HEK293 (cell line): ENCODE measurements around the gene OMA1.

ENCODE experiments used
- CTCF ChIA-PET: fragments of 350-600 bp; formaldehyde crosslinking; extraction: SDS; loops from one replicate; lab custom pipeline; 2021; ENCODE audit warnings: antibody characterized with exemption; lab: Yijun Ruan, JAX
- POLR2A ChIA-PET: fragments of 300-600 bp; formaldehyde crosslinking; extraction: SDS; loops from one replicate; lab custom pipeline; 2020; ENCODE audit warnings: antibody characterized with exemption, inconsistent platforms; lab: Yijun Ruan, JAX
- H3K27ac ChIP-seq: fragments of 200-500 bp; sonication (Bioruptor generic); 2 replicates; pipeline ENCODE4 v1.5.1; 2014; ENCODE audit warnings: low read depth, low read length, control low read depth, inconsistent platforms; ENCODE audit errors: extremely low read depth
- H3K36me3 ChIP-seq, 2 experiments: fragments of 200-500 bp in 1 of 2; sonication (Bioruptor generic) in 1 of 2; 1 replicate in 1 of 2; 2 replicates in 1 of 2; pipeline ENCODE4 v1.5.1; 2014 to 2017; ENCODE audit warnings: inconsistent platforms in 2 of 2, low read length in 2 of 2; ENCODE audit not compliant: control insufficient read depth in 2 of 2, insufficient read depth in 1 of 2
- H3K4me1 ChIP-seq: fragments of 200-500 bp; sonication (Bioruptor generic); 2 replicates; pipeline ENCODE4 v1.5.1; 2014; ENCODE audit warnings: mild to moderate bottlenecking, low read length, inconsistent platforms; ENCODE audit not compliant: control insufficient read depth, insufficient read depth
- H3K4me3 ChIP-seq: 2 replicates; pipeline ENCODE4 v1.5.1; 2011; ENCODE audit warnings: low read depth, mild to moderate bottlenecking, control low read depth, low read length, moderate library complexity
- H3K9me3 ChIP-seq: fragments of 200-500 bp; sonication (Bioruptor generic); 2 replicates; pipeline ENCODE4 v1.5.1; 2014; ENCODE audit warnings: low read depth, low read length, inconsistent platforms; ENCODE audit not compliant: control insufficient read depth, insufficient read depth
- ELK4 ChIP-seq: IDR thresholded peaks from 2 replicates; pipeline ENCODE4 v1.6.1; 2011; ENCODE audit warnings: mild to moderate bottlenecking, low read depth, low read length, borderline replicate concordance
- FEZF1 ChIP-seq: fragments of 450-650 bp; formaldehyde crosslinking; IDR thresholded peaks from 2 replicates; pipeline ENCODE4 v1.5.1; 2016; ENCODE audit warnings: missing biosample characterization, missing genetic modification characterization
- GLIS1 ChIP-seq: fragments of 450-650 bp; formaldehyde crosslinking; IDR thresholded peaks from 2 replicates; pipeline ENCODE4 v1.5.1; 2016; ENCODE audit warnings: missing biosample characterization, missing genetic modification characterization
- HOXA7 ChIP-seq: sonication (generic); formaldehyde crosslinking; IDR thresholded peaks from 2 replicates; pipeline ENCODE4 v1.8.1; 2022; ENCODE audit warnings: missing genetic modification reagents, borderline replicate concordance
- KLF10 ChIP-seq: fragments of 450-650 bp; IDR thresholded peaks from 2 replicates; pipeline ENCODE4 v1.5.1; 2018; ENCODE audit warnings: missing biosample characterization, mild to moderate bottlenecking, missing genetic modification characterization
- KLF16 ChIP-seq: fragments of 450-650 bp; formaldehyde crosslinking; IDR thresholded peaks from 2 replicates; pipeline ENCODE4 v1.5.1; 2017; ENCODE audit warnings: missing biosample characterization, missing genetic modification characterization
- YY2 ChIP-seq: fragments of 450-650 bp; formaldehyde crosslinking; IDR thresholded peaks from 2 replicates; pipeline ENCODE4 v1.5.1; 2016; ENCODE audit warnings: missing biosample characterization, missing genetic modification characterization
- ZBTB11 ChIP-seq: fragments of 450-650 bp; formaldehyde crosslinking; conservative IDR thresholded peaks from 2 replicates; pipeline ENCODE4 v1.5.1; 2016; ENCODE audit warnings: low read depth, missing biosample characterization, missing genetic modification characterization
- ZBTB21 ChIP-seq: fragments of 450-650 bp; formaldehyde crosslinking; IDR thresholded peaks from 2 replicates; pipeline ENCODE4 v1.5.1; 2017; ENCODE audit warnings: missing biosample characterization, missing genetic modification characterization
- ZFP3 ChIP-seq: fragments of 450-650 bp; formaldehyde crosslinking; IDR thresholded peaks from 2 replicates; pipeline ENCODE4 v1.5.1; 2016; ENCODE audit warnings: low read depth, missing biosample characterization, missing genetic modification characterization
- ZFP37 ChIP-seq: fragments of 450-650 bp; formaldehyde crosslinking; IDR thresholded peaks from 2 replicates; pipeline ENCODE4 v1.5.1; 2016; ENCODE audit warnings: missing biosample characterization, missing genetic modification characterization
- ZNF114 ChIP-seq: fragments of 450-650 bp; formaldehyde crosslinking; IDR thresholded peaks from 2 replicates; pipeline ENCODE4 v1.5.0; 2017; ENCODE audit warnings: missing biosample characterization, missing genetic modification characterization
- ZNF133 ChIP-seq: fragments of 450-650 bp; formaldehyde crosslinking; IDR thresholded peaks from 2 replicates; pipeline ENCODE4 v1.5.1; 2016; ENCODE audit warnings: missing biosample characterization, missing genetic modification characterization
- ZNF140 ChIP-seq: fragments of 450-650 bp; formaldehyde crosslinking; IDR thresholded peaks from 2 replicates; pipeline ENCODE4 v1.5.1; 2016; ENCODE audit warnings: missing biosample characterization, missing genetic modification characterization
- ZNF175 ChIP-seq: fragments of 450-650 bp; formaldehyde crosslinking; IDR thresholded peaks from 2 replicates; pipeline ENCODE4 v1.5.1; 2016; ENCODE audit warnings: missing biosample characterization, missing genetic modification characterization
- ZNF18 ChIP-seq: fragments of 450-650 bp; formaldehyde crosslinking; IDR thresholded peaks from 2 replicates; pipeline ENCODE4 v1.5.1; 2016; ENCODE audit warnings: missing biosample characterization, missing genetic modification characterization
- ZNF19 ChIP-seq: fragments of 450-650 bp; formaldehyde crosslinking; IDR thresholded peaks from 2 replicates; pipeline ENCODE4; 2016; ENCODE audit warnings: missing biosample characterization, missing genetic modification characterization, low read depth
- ZNF2 ChIP-seq: fragments of 450-650 bp; formaldehyde crosslinking; IDR thresholded peaks from 2 replicates; pipeline ENCODE4 v1.5.1; 2016; ENCODE audit warnings: missing biosample characterization, missing genetic modification characterization
- ZNF214 ChIP-seq: fragments of 450-650 bp; formaldehyde crosslinking; IDR thresholded peaks from 2 replicates; pipeline ENCODE4 v1.5.1; 2017; ENCODE audit warnings: missing biosample characterization, mild to moderate bottlenecking, missing genetic modification characterization, borderline replicate concordance
- ZNF248 ChIP-seq: fragments of 450-650 bp; formaldehyde crosslinking; IDR thresholded peaks from 2 replicates; pipeline ENCODE4 v1.5.1; 2017; ENCODE audit warnings: missing biosample characterization, missing genetic modification characterization
- ZNF324 ChIP-seq: fragments of 450-650 bp; formaldehyde crosslinking; IDR thresholded peaks from 2 replicates; pipeline ENCODE4 v1.5.1; 2016; ENCODE audit warnings: missing biosample characterization, missing genetic modification characterization
- ZNF335 ChIP-seq: fragments of 450-650 bp; formaldehyde crosslinking; conservative IDR thresholded peaks from 2 replicates; pipeline ENCODE4 v1.5.1; 2016; ENCODE audit warnings: missing biosample characterization, missing genetic modification characterization
- ZNF398 ChIP-seq: fragments of 450-650 bp; formaldehyde crosslinking; IDR thresholded peaks from 2 replicates; pipeline ENCODE4 v1.5.1; 2017; ENCODE audit warnings: missing biosample characterization, missing genetic modification characterization
- ZNF514 ChIP-seq: fragments of 450-650 bp; formaldehyde crosslinking; IDR thresholded peaks from 2 replicates; pipeline ENCODE4 v1.5.1; 2016; ENCODE audit warnings: missing biosample characterization, missing genetic modification characterization
- ZNF561 ChIP-seq: fragments of 450-650 bp; IDR thresholded peaks from 2 replicates; pipeline ENCODE4 v1.5.1; 2018; ENCODE audit warnings: missing biosample characterization, missing genetic modification characterization, borderline replicate concordance
- ZNF580 ChIP-seq: fragments of 450-650 bp; formaldehyde crosslinking; IDR thresholded peaks from 2 replicates; pipeline ENCODE4 v1.5.1; 2016; ENCODE audit warnings: missing biosample characterization, missing genetic modification characterization

OMA1 gene

GRCh38 chr1:58508629-58509028, 37.9 kb downstream of the OMA1 start:
- POLR2A ChIA-PET: no interaction called here
- CTCF ChIA-PET: no interaction called here
- Histone ChIP-seq H3K27ac (no peak overlapping the region), H3K4me3 (no peak overlapping the region), H3K4me1 (no peaks in the 10 kb centered on the region), H3K9me3 (no peaks in the 10 kb centered on the region), H3K36me3 (peaks cover 0 to 8% of the 10 kb centered on the region in 2 experiments; a peak in 2 of 3 replicates)
- TF ChIP-seq ZNF19 (tag by site-specific recombination): no peak
- no peak for TF ChIP-seq ZNF133
- TF ChIP-seq YY2: no peak
- TF ChIP-seq ELK4: no peak
- TF ChIP-seq ZNF335 (tag by site-specific recombination): no peak
- no peak for TF ChIP-seq KLF16 (tag by site-specific recombination)
- no peak for TF ChIP-seq ZNF140
- TF ChIP-seq ZFP3: no peak
- TF ChIP-seq ZBTB11 (tag by site-specific recombination): no peak
- TF ChIP-seq ZNF514 (tag by site-specific recombination): no peak

GRCh38 chr1:58505286-58505685, 41.2 kb downstream of the OMA1 start:
- ChIA-PET POLR2A (no interaction called here), CTCF (interaction anchor here (1.3 kb wide), 1 partner anchor 10 kb away, joined by 4 read pairs; no protein-coding TSS in a partner anchor)
- no peak overlapping the region for H3K27ac ChIP-seq
- no peak overlapping the region for H3K4me3 ChIP-seq
- TF ChIP-seq ZNF514 (tag by site-specific recombination): no peak
- TF ChIP-seq ZNF248 (tag by site-specific recombination): no peak
- TF ChIP-seq ZNF2 (tag by site-specific recombination): no peak
- no peak for TF ChIP-seq HOXA7 (CRISPR knock-in tag)
- TF ChIP-seq ZNF324 (tag by site-specific recombination): no peak
- no peak for TF ChIP-seq GLIS1 (tag by site-specific recombination)
- TF ChIP-seq ZNF18: no peak
- TF ChIP-seq ZBTB21: no peak
- TF ChIP-seq ZNF580 (tag by site-specific recombination): no peak
- no peak for TF ChIP-seq FEZF1 (tag by site-specific recombination)
- no peak for TF ChIP-seq KLF10 (tag by site-specific recombination)
- TF ChIP-seq ZFP37: no peak
- no peak for TF ChIP-seq ZNF561 (tag by site-specific recombination)
- no peak for TF ChIP-seq ZNF214 (tag by site-specific recombination)
- TF ChIP-seq ZNF398 (tag by site-specific recombination): no peak
- TF ChIP-seq ZNF175: no peak
- TF ChIP-seq ZNF114 (tag by site-specific recombination): no peak
- H3K36me3 ChIP-seq: peaks cover 0 to 5% of the 10 kb centered on the region in 2 experiments; a peak in 2 of 3 replicates
- no peaks in the 10 kb centered on the region for H3K9me3 ChIP-seq
- no peaks in the 10 kb centered on the region for H3K4me1 ChIP-seq
